Articular chondrocyte of knee joint (primary cell): ENCODE data around the gene ANKZF1. TPM values are rescaled to one million over a fixed set of nuclear protein-coding genes. Genes with fewer than 3 reads are reported as not detected.

Experiments
- total RNA-seq: library from RNA; depleted of rRNA; stranded (reverse); fragments of >200 nt; gene quantifications from 2 replicates; pipeline ENCODE4 v1.2.3, GENCODE V29; 2012

The ANKZF1 gene
- 21.5 and 31.2 TPM in 2 replicates for total RNA-seq

GRCh38 chr2:219229305-219230058, at the start of gene ANKZF1, which contains the start of gene ATG9A:
ANKZF1 (plus strand) TSS chr2:219229806; CDS start chr2:219230258, 452 bp downstream.
ATG9A (minus strand) TSS chr2:219229636; CDS start chr2:219228024, 1,612 bp downstream.

GRCh38 chr2:219206328-219207133, 23.1 kb upstream of the ANKZF1 start, which contains the start of gene ZFAND2B:
ZFAND2B (plus strand) TSS chr2:219206782; CDS start chr2:219206988, 206 bp downstream.

GRCh38 chr2:219218732-219219701, 10.6 kb upstream of the ANKZF1 start, which contains the start of gene ABCB6:
ABCB6 (minus strand) TSS chr2:219218958; CDS start chr2:219218673, 285 bp downstream.

GRCh38 chr2:219245148-219245898, 15.7 kb downstream of the ANKZF1 start, which contains the start of the genes GLB1L and STK16:
GLB1L (minus strand) TSS chr2:219245444; CDS start chr2:219243573, 1,871 bp downstream.
STK16 (plus strand) TSS chr2:219245479; CDS start chr2:219246000, 521 bp downstream.

GRCh38 chr2:219252900-219253752, 23.5 kb downstream of the ANKZF1 start, which contains the start of gene TUBA4B:
TUBA4B (plus strand) TSS chr2:219253243; CDS start chr2:219253408, 165 bp downstream.

GRCh38 chr2:219253753-219254589, 24.4 kb downstream of the ANKZF1 start, which contains the start of gene TUBA4A:
TUBA4A (minus strand) TSS chr2:219253918; CDS start chr2:219253858, 60 bp downstream.

GRCh38 chr2:219279151-219279915, 49.7 kb downstream of the ANKZF1 start, which contains the start of gene DNAJB2:
DNAJB2 (plus strand) TSS chr2:219279366; CDS start chr2:219279834, 468 bp downstream.

Other genes with a start within 250 kb of the ANKZF1 start
- not detected in 2 replicates for gene FEV, start 244.6 kb upstream of the ANKZF1 start, total RNA-seq
- 0.54 TPM in 1 of 2 replicates, not detected in the other for gene CRYBA2, start 236.4 kb upstream of the ANKZF1 start, total RNA-seq
- 0.22 TPM in 1 of 2 replicates, not detected in the other for gene CFAP65, start 188.3 kb upstream of the ANKZF1 start, total RNA-seq
- not detected in 2 replicates for gene IHH, start 168.9 kb upstream of the ANKZF1 start, total RNA-seq
- gene NHEJ1, start 69.0 kb upstream of the ANKZF1 start, total RNA-seq = 19.9 and 27.6 TPM in 2 replicates
- 1.8 and 2.2 TPM in 2 replicates for gene SLC23A3, start 59.8 kb upstream of the ANKZF1 start, total RNA-seq
- 25.9 and 28.0 TPM in 2 replicates for gene CNPPD1, start 52.9 kb upstream of the ANKZF1 start, total RNA-seq
- gene RETREG2, start 51.5 kb upstream of the ANKZF1 start, total RNA-seq = 86.2 and 87.0 TPM in 2 replicates
- gene ZFAND2B, start 23.0 kb upstream of the ANKZF1 start, total RNA-seq = 16.4 and 22.6 TPM in 2 replicates
- gene ABCB6, start 10.8 kb upstream of the ANKZF1 start, total RNA-seq = 26.7 and 26.9 TPM in 2 replicates
- 55.7 and 58.9 TPM in 2 replicates for gene ATG9A, start 170 bp upstream of the ANKZF1 start, total RNA-seq
- 16.5 and 34.4 TPM in 2 replicates for gene GLB1L, start 15.6 kb downstream of the ANKZF1 start, total RNA-seq
- 33.7 and 52.9 TPM in 2 replicates for gene STK16, start 15.7 kb downstream of the ANKZF1 start, total RNA-seq
- not detected in 2 replicates for gene TUBA4B, start 23.4 kb downstream of the ANKZF1 start, total RNA-seq
- gene TUBA4A, start 24.1 kb downstream of the ANKZF1 start, total RNA-seq = 26.5 and 28.6 TPM in 2 replicates
- 36.3 and 50.0 TPM in 2 replicates for gene DNAJB2, start 49.6 kb downstream of the ANKZF1 start, total RNA-seq
- 0.13 and 0.43 TPM in 2 replicates for gene PTPRN, start 79.6 kb downstream of the ANKZF1 start, total RNA-seq
- not detected in 2 replicates for gene RESP18, start 102.9 kb downstream of the ANKZF1 start, total RNA-seq
- gene DNPEP, start 158.1 kb downstream of the ANKZF1 start, total RNA-seq = 43.6 and 52.8 TPM in 2 replicates
- 0.76 and 1.6 TPM in 2 replicates for gene DES, start 188.6 kb downstream of the ANKZF1 start, total RNA-seq
- gene SPEG, start 205.0 kb downstream of the ANKZF1 start, total RNA-seq = 18.6 and 28.7 TPM in 2 replicates